A673 (cell line): ENCODE measurements around the gene PAX7. TPM values are rescaled to one million over a fixed set of nuclear protein-coding genes. Genes with fewer than 3 reads are reported as not detected.

Experiments
- BruUV-seq: library from RNA; stranded (reverse); fragments of 400-500 nt; replicated peaks from 2 replicates; lab custom pipeline; 2021; lab: Mats Ljungman, UMichigan
- CTCF ChIA-PET: fragments of 300-600 bp; sonication (Branson Sonifier 250); formaldehyde crosslinking; loops from one replicate; lab custom pipeline; 2022; ENCODE audit warnings: antibody characterized with exemption; lab: Charles Lee
- POLR2A ChIA-PET: fragments of 300-600 bp; sonication (Branson Sonifier 250); formaldehyde crosslinking; loops from one replicate; lab custom pipeline; 2022; ENCODE audit warnings: antibody characterized with exemption; ENCODE audit not compliant: low non-redundant PET; lab: Charles Lee
- DNase-seq: peaks from one replicate; pipeline ENCODE4 v3.0.0-alpha.2; 2015; ENCODE audit warnings: low spot score
- H3K27ac ChIP-seq: fragments of 200-600 bp; sonication (generic); 2 replicates; pipeline ENCODE4 v1.5.1; 2016; ENCODE audit warnings: mixed run types, low read depth, mild to moderate bottlenecking, mixed read lengths, antibody characterized with exemption, low read length; ENCODE audit not compliant: poor library complexity, severe bottlenecking
- H3K27me3 ChIP-seq: fragments of 200-600 bp; sonication (generic); replicated peaks from 2 replicates; pipeline ENCODE4 v1.6.1; 2017; ENCODE audit warnings: mixed run types, low read depth, mild to moderate bottlenecking, mixed read lengths, antibody characterized with exemption, low read length; ENCODE audit not compliant: insufficient read depth, poor library complexity
- H3K36me3 ChIP-seq: fragments of 200-600 bp; sonication (generic); 2 replicates; pipeline ENCODE4 v1.6.1; 2016; ENCODE audit warnings: mixed run types, mild to moderate bottlenecking, mixed read lengths, antibody characterized with exemption, low read length; ENCODE audit not compliant: insufficient read depth, poor library complexity, severe bottlenecking
- H3K4me1 ChIP-seq: fragments of 200-600 bp; sonication (generic); 2 replicates; pipeline ENCODE4 v1.6.1; 2017; ENCODE audit warnings: mixed run types, mild to moderate bottlenecking, mixed read lengths, antibody characterized with exemption, low read length; ENCODE audit not compliant: insufficient read depth, poor library complexity, severe bottlenecking
- H3K4me3 ChIP-seq: fragments of 200-600 bp; sonication (generic); 2 replicates; pipeline ENCODE4 v1.5.1; 2016; ENCODE audit warnings: low read depth, mixed run types, mild to moderate bottlenecking, mixed read lengths, low read length; ENCODE audit not compliant: poor library complexity, severe bottlenecking
- H3K9me3 ChIP-seq: fragments of 200-600 bp; sonication (generic); 2 replicates; pipeline ENCODE4 v1.6.1; 2016; ENCODE audit warnings: mixed run types, low read depth, mild to moderate bottlenecking, mixed read lengths, antibody characterized with exemption, low read length; ENCODE audit not compliant: poor library complexity, severe bottlenecking
- CTCF ChIP-seq: fragments of 300-800, 200-600 bp; sonication (generic); conservative IDR thresholded peaks from 2 replicates; pipeline ENCODE4 v1.5.1; 2017; ENCODE audit warnings: low read depth, mild to moderate bottlenecking, antibody characterized with exemption, low read length, moderate library complexity, mixed read lengths
- EZH2 ChIP-seq: fragments of 200-600 bp; sonication (generic); IDR thresholded peaks from 2 replicates; pipeline ENCODE4 v1.6.1; 2017; ENCODE audit warnings: borderline replicate concordance, low read depth, mild to moderate bottlenecking, mixed read lengths, antibody characterized with exemption, low read length; ENCODE audit not compliant: poor library complexity, severe bottlenecking
- intact Hi-C: fragments of 100-400 bp; cut with micrococcal nuclease; formaldehyde crosslinking; loops from one replicate; pipeline ENCODE4 v1.10.0; 2022; ENCODE audit not compliant: unreplicated experiment
- total RNA-seq: library from RNA; stranded (reverse); gene quantifications from 2 replicates; pipeline ENCODE4 v1.2.3, GENCODE V29; 2021

Gene PAX7
- total RNA-seq, 1 experiment from 2014 or later = 36.5 TPM

GRCh38 chr1:18637511-18637960 lies 6.9 kb downstream of the PAX7 start:
- Histone ChIP-seq H3K27ac (peak overlapping the region; percentile 59), H3K36me3 (peaks cover 10% of the 10 kb centered on the region), H3K9me3 (no peaks in the 10 kb centered on the region), H3K27me3 (peaks cover 38% of the 10 kb centered on the region), H3K4me1 (peaks cover 50% of the 10 kb centered on the region), H3K4me3 (peak overlapping the region; percentile 56)
- ChIA-PET CTCF (no interaction called here), POLR2A (no interaction called here)
- TF ChIP-seq CTCF (no peak), EZH2 (no peak)
- BruUV-seq = no TSS peak
- DNase-seq = no peak
- intact Hi-C loops = no loop called here

- TF ChIP-seq CTCF (no peak), EZH2 (no peak)
- DNase-seq = no peak
- Histone ChIP-seq H3K9me3 (no peaks in the 10 kb centered on the region), H3K27me3 (peaks cover 33% of the 10 kb centered on the region), H3K4me1 (peaks cover 57% of the 10 kb centered on the region), H3K36me3 (peaks cover 10% of the 10 kb centered on the region), H3K4me3 (no peak overlapping the region), H3K27ac (peak overlapping the region; percentile 59)
- BruUV-seq = no TSS peak
- POLR2A ChIA-PET = no interaction called here
- CTCF ChIA-PET = interaction anchor here (0.6 kb wide), 1 partner anchor 20 kb away, joined by 4 read pairs; no protein-coding TSS in a partner anchor
- intact Hi-C loops = no loop called here
These were observed 7.6 kb downstream of the PAX7 start for GRCh38 chr1:18637962-18638834.

- Histone ChIP-seq H3K9me3 (no peaks in the 10 kb centered on the region), H3K4me3 (no peak overlapping the region), H3K27ac (peak overlapping the region; percentile 72), H3K4me1 (peaks cover 62% of the 10 kb centered on the region), H3K36me3 (peaks cover 10% of the 10 kb centered on the region), H3K27me3 (peaks cover 27% of the 10 kb centered on the region)
- no TSS peak for BruUV-seq
- DNase-seq = no peak
- CTCF ChIA-PET = interaction anchor here (0.6 kb wide), 1 partner anchor 19 kb away, joined by 4 read pairs; no protein-coding TSS in a partner anchor
- intact Hi-C loops = no loop called here
- POLR2A ChIA-PET = no interaction called here
- TF ChIP-seq EZH2 (no peak), CTCF (no peak)
These were observed 8.3 kb downstream of the PAX7 start for GRCh38 chr1:18638835-18639364.
